ENCODE data around the gene OR5K4. TPM values are rescaled to one million over a fixed set of nuclear protein-coding genes. Genes with fewer than 3 reads are reported as not detected.
"Not testable (repeated sequence)": the region's sequence is repeated elsewhere in the genome, so short reads cannot be mapped to it uniquely, and the experiment has no call there.

Gene OR5K4
- total RNA-seq, 1 donor from 2014 or later: not detected

DNA sequence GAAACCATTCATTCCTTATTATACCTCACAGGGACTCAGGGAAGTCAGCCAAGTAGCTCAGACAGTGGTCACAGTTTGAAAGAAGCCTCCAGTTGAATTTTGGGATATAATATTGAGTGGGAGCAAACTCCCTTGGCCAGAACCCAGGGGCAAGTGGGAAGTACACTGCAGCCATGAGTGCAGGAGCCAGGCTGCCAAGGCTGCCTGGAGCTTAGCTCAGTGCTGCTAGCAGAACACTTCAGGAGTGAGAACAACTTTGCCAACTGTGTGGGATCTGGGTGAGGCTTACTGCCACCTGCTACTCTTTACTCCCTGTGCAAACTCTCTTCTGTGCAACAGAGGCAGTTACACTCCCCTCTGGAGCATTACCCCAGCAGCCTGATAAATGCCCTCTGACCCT is 41.4 kb downstream of the OR5K4 start:
- TF ChIP-seq, protein P1, sequence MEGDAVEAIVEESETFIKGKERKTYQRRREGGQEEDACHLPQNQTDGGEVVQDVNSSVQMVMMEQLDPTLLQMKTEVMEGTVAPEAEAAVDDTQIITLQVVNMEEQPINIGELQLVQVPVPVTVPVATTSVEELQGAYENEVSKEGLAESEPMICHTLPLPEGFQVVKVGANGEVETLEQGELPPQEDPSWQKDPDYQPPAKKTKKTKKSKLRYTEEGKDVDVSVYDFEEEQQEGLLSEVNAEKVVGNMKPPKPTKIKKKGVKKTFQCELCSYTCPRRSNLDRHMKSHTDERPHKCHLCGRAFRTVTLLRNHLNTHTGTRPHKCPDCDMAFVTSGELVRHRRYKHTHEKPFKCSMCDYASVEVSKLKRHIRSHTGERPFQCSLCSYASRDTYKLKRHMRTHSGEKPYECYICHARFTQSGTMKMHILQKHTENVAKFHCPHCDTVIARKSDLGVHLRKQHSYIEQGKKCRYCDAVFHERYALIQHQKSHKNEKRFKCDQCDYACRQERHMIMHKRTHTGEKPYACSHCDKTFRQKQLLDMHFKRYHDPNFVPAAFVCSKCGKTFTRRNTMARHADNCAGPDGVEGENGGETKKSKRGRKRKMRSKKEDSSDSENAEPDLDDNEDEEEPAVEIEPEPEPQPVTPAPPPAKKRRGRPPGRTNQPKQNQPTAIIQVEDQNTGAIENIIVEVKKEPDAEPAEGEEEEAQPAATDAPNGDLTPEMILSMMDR (IDR thresholded peaks at IDR 0.05): no peak
- H3K4me3 ChIP-seq: no peak overlapping the region
- no peaks in the 10 kb centered on the region for H3K27me3 ChIP-seq
- DNase-seq (ENCODE audit: low spot score in 2 of 2): no peak
- H3K9me3 ChIP-seq: peaks cover 0 to 12% of the 10 kb centered on the region in 2 donors
- H3K27ac ChIP-seq: no peak overlapping the region
- no peaks in the 10 kb centered on the region for H3K36me3 ChIP-seq
- intact Hi-C loops (cut with DNase I): no loop called here
- no peaks in the 10 kb centered on the region for H3K4me1 ChIP-seq

DNA sequence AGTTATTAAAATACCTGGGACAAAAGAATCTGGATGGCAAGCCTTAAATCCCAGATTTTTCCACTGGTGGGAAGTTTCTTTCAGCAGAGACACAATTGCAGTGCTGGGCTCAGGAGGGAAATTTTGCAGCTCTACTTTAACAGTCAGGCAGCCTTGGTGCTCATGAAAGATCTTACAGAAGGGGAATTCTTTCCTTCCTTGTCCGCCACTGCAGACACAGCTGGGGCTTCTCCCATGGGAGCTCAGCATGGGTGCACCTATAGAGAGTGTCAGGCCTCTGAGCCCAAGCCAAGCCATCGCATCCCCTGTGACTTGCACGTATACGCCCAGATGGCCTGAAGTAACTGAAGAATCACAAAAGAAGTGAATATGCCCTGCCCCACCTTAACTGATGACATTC is 42.8 kb downstream of the OR5K4 start:
- H3K27me3 ChIP-seq; intact Hi-C loops (cut with DNase I): not testable (repeated sequence)

DNA sequence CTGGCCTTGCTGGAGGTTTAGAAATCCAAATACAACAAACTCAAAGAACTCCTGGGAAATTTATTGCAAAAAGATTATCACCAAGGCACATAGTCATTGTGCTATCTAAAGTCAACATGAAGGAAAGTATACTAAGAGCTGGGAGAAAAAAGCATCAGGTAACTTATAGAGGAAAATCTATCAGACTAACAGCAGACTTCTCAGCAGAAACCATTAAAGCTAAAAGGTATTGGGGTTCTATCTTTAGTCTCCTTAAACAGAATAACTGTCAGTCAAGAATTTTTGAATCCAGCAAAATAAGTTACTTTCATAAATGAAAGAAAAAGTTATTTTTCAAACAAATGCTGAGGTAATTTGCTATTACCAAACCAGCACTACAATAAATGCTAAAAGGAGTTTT is 44.9 kb downstream of the OR5K4 start:
- intact Hi-C loops (cut with DNase I): no loop called here
- H3K27me3 ChIP-seq: no peaks in the 10 kb centered on the region

More for the DNA sequence above, 42.8 kb downstream of the OR5K4 start:
- DNase-seq (ENCODE audit: low spot score in 2 of 2); H3K4me3 ChIP-seq; H3K36me3 ChIP-seq; H3K4me1 ChIP-seq; H3K27ac ChIP-seq: not testable (repeated sequence)
- H3K9me3 ChIP-seq: peaks cover 0 to 20% of the 10 kb centered on the region in 2 donors

DNA sequence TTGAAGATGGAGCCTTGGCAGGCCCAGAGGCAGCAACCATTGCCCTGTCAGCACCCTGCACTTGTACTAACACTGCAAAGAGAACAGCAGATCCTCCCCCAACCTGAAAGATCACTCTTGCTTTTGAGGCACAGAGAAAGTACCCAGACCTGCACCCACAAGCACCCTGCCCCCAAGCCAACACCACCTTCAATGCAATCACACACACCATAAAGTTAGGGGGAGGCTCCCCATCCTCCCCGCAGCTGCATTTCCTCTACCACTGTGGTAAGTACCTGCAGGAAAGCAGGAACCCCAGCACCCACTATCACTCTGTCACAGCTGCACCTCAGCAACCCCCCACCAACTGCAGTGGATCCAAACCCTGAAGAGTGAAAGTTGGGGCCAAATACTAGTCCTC is 48.9 kb downstream of the OR5K4 start:
- Histone ChIP-seq H3K27me3 (no peaks in the 10 kb centered on the region), H3K4me3 (no peak overlapping the region), H3K36me3 (no peaks in the 10 kb centered on the region), H3K27ac (no peak overlapping the region), H3K9me3 (peaks cover 14 to 32% of the 10 kb centered on the region in 2 donors), H3K4me1 (no peaks in the 10 kb centered on the region)
- no peak for DNase-seq (ENCODE audit: low spot score in 2 of 2)
- TF ChIP-seq, protein P1 (IDR thresholded peaks at IDR 0.05): no peak
- intact Hi-C loops (cut with DNase I): loop anchor here (10.0 kb wide), 1 partner anchor 808 kb away; no protein-coding TSS in a partner anchor

More for the DNA sequence above, 44.9 kb downstream of the OR5K4 start:
- H3K4me1 ChIP-seq: no peaks in the 10 kb centered on the region
- H3K9me3 ChIP-seq: peaks cover 0 to 21% of the 10 kb centered on the region in 2 donors
- no peak overlapping the region for H3K27ac ChIP-seq
- H3K36me3 ChIP-seq: no peaks in the 10 kb centered on the region
- H3K4me3 ChIP-seq: no peak overlapping the region
- DNase-seq (ENCODE audit: low spot score in 2 of 2): no peak
- TF ChIP-seq, protein P1 (IDR thresholded peaks at IDR 0.05): no peak

DNA sequence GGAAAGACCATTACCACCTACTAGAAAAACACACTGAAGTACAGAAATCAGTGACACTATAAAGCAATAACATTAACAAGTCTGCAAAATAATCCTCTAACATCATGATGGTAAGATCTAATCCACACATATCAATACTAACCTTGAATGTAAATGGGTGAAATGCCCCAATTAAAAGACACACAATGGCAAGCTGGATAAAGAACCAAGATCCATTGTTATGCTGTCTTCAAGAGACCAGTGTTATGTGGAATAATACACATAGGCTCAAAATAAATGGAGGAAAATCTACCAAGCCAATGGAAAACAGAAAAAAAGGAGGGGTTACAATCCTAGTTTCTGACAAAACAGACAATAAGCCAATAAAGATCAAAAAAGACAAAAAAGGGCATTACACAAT is 50.4 kb downstream of the OR5K4 start:
- intact Hi-C loops (cut with DNase I): loop anchor here (10.0 kb wide), 1 partner anchor 809 kb away; no protein-coding TSS in a partner anchor
- peaks cover 14 to 25% of the 10 kb centered on the region in 2 donors for H3K9me3 ChIP-seq
- no peak overlapping the region for H3K27ac ChIP-seq
- H3K36me3 ChIP-seq: no peaks in the 10 kb centered on the region
- no peak overlapping the region for H3K4me3 ChIP-seq
- DNase-seq (ENCODE audit: low spot score in 2 of 2): no peak
- no peaks in the 10 kb centered on the region for H3K4me1 ChIP-seq
- TF ChIP-seq, protein P1 (IDR thresholded peaks at IDR 0.05): no peak
- no peaks in the 10 kb centered on the region for H3K27me3 ChIP-seq

Other genes starting within 250 kb of the OR5K4 start
- gene OR5H1, start 223.1 kb upstream of the OR5K4 start, total RNA-seq: not detected
- gene OR5H14, start 206.4 kb upstream of the OR5K4 start, total RNA-seq: not detected
- not detected for gene OR5H15, start 187.2 kb upstream of the OR5K4 start, total RNA-seq
- gene OR5H6, start 89.6 kb upstream of the OR5K4 start, total RNA-seq: not detected
- not detected for gene OR5H2, start 71.3 kb upstream of the OR5K4 start, total RNA-seq
- not detected for gene OR5K3, start 36.8 kb downstream of the OR5K4 start, total RNA-seq
- 4.7 TPM for gene OR5K1, start 109.3 kb downstream of the OR5K4 start, total RNA-seq
- not detected for gene OR5K2, start 143.8 kb downstream of the OR5K4 start, total RNA-seq
- gene CLDND1, start 169.0 kb downstream of the OR5K4 start, total RNA-seq: 171 TPM
- gene GPR15, start 178.1 kb downstream of the OR5K4 start, total RNA-seq: not detected
- gene CPOX, start 239.8 kb downstream of the OR5K4 start, total RNA-seq: 34.8 TPM

Data from ascending aorta (tissue), 2 donors.